SH-SY5Y (cell line): ENCODE measurements around the gene KBTBD4.

Experiments used
- GATA2 ChIP-seq: IDR thresholded peaks from 2 replicates; pipeline ENCODE4 v1.6.1; 2011; ENCODE audit warnings: mild to moderate bottlenecking, low read depth, low read length
- GATA3 ChIP-seq: IDR thresholded peaks from 2 replicates; pipeline ENCODE4 v1.6.1; 2011; ENCODE audit warnings: low read depth, mild to moderate bottlenecking, low read length, moderate library complexity

DNA sequence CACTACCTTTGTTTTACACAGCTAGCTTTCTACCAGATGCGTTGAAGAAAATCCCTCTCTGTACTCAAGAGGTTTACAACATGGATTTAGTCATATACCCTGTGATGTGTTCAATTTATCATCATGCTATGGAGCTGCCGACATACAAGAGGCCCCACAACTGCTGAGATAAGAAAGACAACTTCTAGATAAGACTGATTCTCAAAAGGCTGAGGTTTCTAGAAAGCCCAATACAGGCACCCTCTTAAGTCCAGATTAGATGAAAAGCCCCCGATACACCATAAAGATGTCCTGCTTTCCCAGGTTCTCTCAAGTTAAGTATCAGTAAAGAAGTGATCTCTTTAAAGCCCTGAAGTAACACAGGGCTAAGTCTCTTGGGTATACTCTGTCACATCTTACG lies 49.3 kb upstream of the KBTBD4 start:
- TF ChIP-seq GATA2, result no peak
- TF ChIP-seq GATA3, result no peak
